Liver (tissue), 9 donors: ENCODE data around the gene LAMP5. TPM values are rescaled to one million over a fixed set of nuclear protein-coding genes. Genes with fewer than 3 reads are reported as not detected.
A peak's percentile ranks its signal among the peaks of the same experiment; 100 is the strongest.

Source experiments
- DNase-seq: peaks from one replicate; pipeline ENCODE4 v3.0.0-alpha.2; 2017; ENCODE audit warnings: low spot score
- H3K27ac ChIP-seq, 2 donors: one replicate each; pipeline ENCODE4 v1.7.0; 2013; ENCODE audit warnings: inconsistent platforms in 2 of 2, low read length in 2 of 2, control low read depth in 1 of 2, low read depth in 1 of 2, mild to moderate bottlenecking in 1 of 2
- H3K27me3 ChIP-seq, 4 donors: one replicate each; pipeline versions ENCODE4 v1.6.1 to v1.7.0; 2013; ENCODE audit warnings: low read length in 3 of 4, inconsistent platforms in 1 of 4, mild to moderate bottlenecking in 1 of 4, moderate library complexity in 1 of 4; ENCODE audit not compliant: control insufficient read depth in 4 of 4, insufficient read depth in 4 of 4
- H3K36me3 ChIP-seq, 4 donors: one replicate each; pipeline versions ENCODE4 v1.6.1 to v1.7.0; 2013; ENCODE audit warnings: low read length in 3 of 4, mild to moderate bottlenecking in 3 of 4, low read depth in 1 of 4, moderate library complexity in 1 of 4; ENCODE audit not compliant: control insufficient read depth in 4 of 4, insufficient read depth in 3 of 4
- H3K4me1 ChIP-seq, 4 donors: one replicate each; pipeline versions ENCODE4 v1.6.1 to v1.7.0; 2013; ENCODE audit warnings: low read length in 3 of 4, mild to moderate bottlenecking in 3 of 4, moderate library complexity in 1 of 4; ENCODE audit not compliant: control insufficient read depth in 4 of 4, insufficient read depth in 4 of 4
- H3K4me3 ChIP-seq, 3 donors: one replicate each; pipeline versions ENCODE4 v1.6.1 to v1.7.0; 2013; ENCODE audit warnings: low read length in 3 of 3, control low read depth in 1 of 3, low read depth in 1 of 3, mild to moderate bottlenecking in 1 of 3
- H3K9ac ChIP-seq, 2 donors: one replicate each; pipeline ENCODE4 v1.7.0; 2013; ENCODE audit warnings: low read length in 2 of 2, mild to moderate bottlenecking in 2 of 2, moderate library complexity in 2 of 2, control low read depth in 1 of 2, low read depth in 1 of 2
- H3K9me3 ChIP-seq, 4 donors: one replicate each; pipeline versions ENCODE4 v1.6.1 to v1.7.0; 2013; ENCODE audit warnings: low read length in 3 of 4; ENCODE audit not compliant: control insufficient read depth in 4 of 4
- ATF3 ChIP-seq: IDR thresholded peaks from 2 replicates; pipeline ENCODE4 v1.6.1; 2016; ENCODE audit warnings: antibody characterized with exemption
- CTCF ChIP-seq: fragments of 150-350 bp; IDR thresholded peaks from 2 replicates; pipeline ENCODE4 v1.5.1; 2017; ENCODE audit warnings: improper control_type of control experiment, low read depth, low read length; ENCODE audit not compliant: missing input control
- EGR1 ChIP-seq, 2 donors: IDR thresholded peaks; 2 replicates each; pipeline ENCODE4 v1.6.1; 2016 to 2018; ENCODE audit warnings: antibody characterized with exemption in 2 of 2, low read depth in 2 of 2
- GABPA ChIP-seq, 2 donors: IDR thresholded peaks in 1 of 2; conservative IDR thresholded peaks in 1 of 2; 2 replicates each; pipeline ENCODE4 v1.6.1; 2016; ENCODE audit warnings: antibody characterized with exemption in 2 of 2, mild to moderate bottlenecking in 1 of 2, moderate library complexity in 1 of 2
- JUND ChIP-seq, 2 donors: IDR thresholded peaks; 2 replicates each; pipeline ENCODE4 v1.6.1; 2016; ENCODE audit warnings: antibody characterized with exemption in 2 of 2
- MAX ChIP-seq: IDR thresholded peaks from 2 replicates; pipeline ENCODE4 v1.6.1; 2016; ENCODE audit warnings: antibody characterized with exemption
- RAD21 ChIP-seq, 2 donors: IDR thresholded peaks; 2 replicates each; pipeline ENCODE4 v1.6.1; 2016; ENCODE audit warnings: antibody characterized with exemption in 2 of 2, mild to moderate bottlenecking in 2 of 2
- REST ChIP-seq: IDR thresholded peaks from 2 replicates; pipeline ENCODE4 v1.6.1; 2016; ENCODE audit warnings: antibody characterized with exemption, mild to moderate bottlenecking
- TAF1 ChIP-seq: conservative IDR thresholded peaks from 2 replicates; pipeline ENCODE4 v1.6.1; 2016; ENCODE audit warnings: antibody characterized with exemption, mild to moderate bottlenecking
- YY1 ChIP-seq: IDR thresholded peaks from 2 replicates; pipeline ENCODE4 v1.6.1; 2016; ENCODE audit warnings: antibody characterized with exemption, mild to moderate bottlenecking
- WGBS: extraction: QIAGEN DNeasy Blood & Tissue Kit; methylation state at CpG from one replicate; pipeline ENCODE4 v1.1.7; 2013; 5-methylcytosine and 5-hydroxymethylcytosine counted together
- polyA plus RNA-seq, 2 donors: library from polyadenylated mRNA; stranded (reverse) in 1 of 2; unstranded in 1 of 2; fragments of 200-250 nt in 1 of 2; fragments of >200 nt in 1 of 2; fragmentation: Nextera tagmentation in 1 of 2; extraction: Ambion mirVana in 1 of 2; gene quantifications; one replicate each; pipeline versions ENCODE4 v1.2.1 to v1.2.3, GENCODE V29; 2013 to 2015
- total RNA-seq, 2 donors: library from RNA; depleted of rRNA; stranded (reverse); fragments of >200 nt; gene quantifications; one replicate each; pipeline ENCODE4 v1.2.3, GENCODE V29; 2014
- donor health status: healthy.
- donor health status: healthy.
- donor health status: healthy.
- donor health status: healthy.
- donor health status: healthy.

LAMP5 gene
- total RNA-seq (under 1 TPM; 0.08 to 0.09 TPM), polyA plus RNA-seq (not detected)

- no peak within 1 kb of the TSS for H3K27ac ChIP-seq
- H3K9me3 ChIP-seq, result no peaks in the 10 kb centered on the region
- H3K27me3 ChIP-seq, result peaks cover 0 to 13% (median 7%) of the 10 kb centered on the region in 4 donors
- 2% methylated on average over 38 of the region's 38 CpGs for WGBS
- H3K36me3 ChIP-seq, result no peaks in the 10 kb centered on the region
- no peak within 1 kb of the TSS for H3K4me3 ChIP-seq
- H3K4me1 ChIP-seq, result peaks cover 0 to 11% (median 1%) of the 10 kb centered on the region in 4 donors
- H3K9ac ChIP-seq, result no peak within 1 kb of the TSS
- TF ChIP-seq MAX (no peak), REST (peak; percentile 94), TAF1 (no peak), JUND (IDR thresholded peaks at IDR 0.05) (no peak)
- no peak for DNase-seq
These were observed at the start of gene LAMP5 for GRCh38 chr20:9514461-9515213. Gene LAMP5 (plus strand): TSS chr20:9514590. CDS start chr20:9514853, 263 bp downstream.

GRCh38 chr20:9467995-9468394 is 46.4 kb upstream of the LAMP5 start:
- Histone ChIP-seq H3K36me3 (no peaks in the 10 kb centered on the region), H3K27ac (no peak overlapping the region), H3K9ac (no peak overlapping the region), H3K4me3 (no peak overlapping the region), H3K9me3 (no peaks in the 10 kb centered on the region), H3K4me1 (no peaks in the 10 kb centered on the region), H3K27me3 (no peaks in the 10 kb centered on the region)
- peak; percentile 9 to 41 for TF ChIP-seq RAD21 (IDR thresholded peaks at IDR 0.05)
- TF ChIP-seq ATF3, result no peak
- TF ChIP-seq MAX, result no peak
- TF ChIP-seq CTCF, result peak; percentile 12
- no peak for TF ChIP-seq GABPA (IDR thresholded peaks at IDR 0.05 in 1 of 2, conservative IDR thresholded peaks at IDR 0.05 in 1 of 2)
- no peak for TF ChIP-seq YY1
- TF ChIP-seq EGR1 (IDR thresholded peaks at IDR 0.05; ENCODE audit: low read depth in 2 of 2), result no peak
- no peak for TF ChIP-seq JUND (IDR thresholded peaks at IDR 0.05)
- 29% methylated on average over 3 of the region's 3 CpGs for WGBS
- no peak for DNase-seq
